GM12878 (cell line): ENCODE results near the gene MPC1. TPM values are rescaled to one million over a fixed set of nuclear protein-coding genes. Genes with fewer than 3 reads are reported as not detected.

Experiments
- ATF3 ChIP-seq: IDR thresholded peaks from 2 replicates; pipeline ENCODE4 v1.6.1; 2011; ENCODE audit warnings: low read depth, mild to moderate bottlenecking, low read length, moderate library complexity, borderline replicate concordance; ENCODE audit errors: extremely low read depth
- BCL11A ChIP-seq: IDR thresholded peaks from 2 replicates; pipeline ENCODE4 v1.6.1; 2011; ENCODE audit warnings: low read depth, low read length
- BCL3 ChIP-seq: IDR thresholded peaks from 2 replicates; pipeline ENCODE4 v1.6.1; 2011; ENCODE audit warnings: borderline replicate concordance, low read depth, mild to moderate bottlenecking, moderate library complexity, low read length; ENCODE audit not compliant: insufficient read depth, poor library complexity, severe bottlenecking
- CEBPB ChIP-seq, 2 experiments: fragments of 150-350 bp in 1 of 2; IDR thresholded peaks; 2 replicates each; pipeline ENCODE4 v1.6.1; 2012 to 2014; ENCODE audit warnings: low read depth in 2 of 2, low read length in 2 of 2, borderline replicate concordance in 1 of 2, inconsistent platforms in 1 of 2
- DPF2 ChIP-seq: fragments of 450-650 bp; IDR thresholded peaks from 2 replicates; pipeline ENCODE4 v1.6.1; 2017; ENCODE audit warnings: mild to moderate bottlenecking
- EZH2 ChIP-seq: IDR thresholded peaks from 2 replicates; pipeline ENCODE4 v1.6.1; 2012; ENCODE audit warnings: low read depth, mild to moderate bottlenecking, control low read depth, inconsistent platforms, low read length, borderline replicate concordance; ENCODE audit not compliant: control insufficient read depth
- GABPA ChIP-seq: IDR thresholded peaks from 2 replicates; pipeline ENCODE4 v1.6.1; 2014; ENCODE audit warnings: antibody characterized with exemption, low read depth, mild to moderate bottlenecking, inconsistent platforms
- GATAD2B ChIP-seq: fragments of 450-650 bp; conservative IDR thresholded peaks from 2 replicates; pipeline ENCODE4 v1.6.1; 2017; ENCODE audit warnings: low read depth, mild to moderate bottlenecking, moderate library complexity
- MTA2 ChIP-seq: fragments of 450-650 bp; IDR thresholded peaks from 2 replicates; pipeline ENCODE4 v1.6.1; 2016; ENCODE audit warnings: low read depth, mild to moderate bottlenecking, moderate library complexity
- MYB ChIP-seq: fragments of 150-350 bp; IDR thresholded peaks from 2 replicates; pipeline ENCODE4 v1.6.1; 2014; ENCODE audit warnings: mild to moderate bottlenecking, low read depth, low read length, borderline replicate concordance
- RELB ChIP-seq: fragments of 450-650 bp; IDR thresholded peaks from 2 replicates; pipeline ENCODE4 v1.6.1; 2017; ENCODE audit warnings: low read depth, mild to moderate bottlenecking, moderate library complexity
- SMAD1 ChIP-seq: fragments of 450-650 bp; IDR thresholded peaks from 2 replicates; pipeline ENCODE4 v1.6.1; 2018; ENCODE audit warnings: mild to moderate bottlenecking, low read depth; ENCODE audit not compliant: partially characterized antibody
- SREBF2 ChIP-seq: IDR thresholded peaks from 2 replicates; pipeline ENCODE4 v1.6.1; 2012; ENCODE audit warnings: mild to moderate bottlenecking, low read length
- TCF3 ChIP-seq: IDR thresholded peaks from 2 replicates; pipeline ENCODE4 v1.6.1; 2012; ENCODE audit warnings: low read depth, mild to moderate bottlenecking, low read length, borderline replicate concordance; ENCODE audit not compliant: insufficient read depth
- ZNF687 ChIP-seq: fragments of 450-650 bp; IDR thresholded peaks from 2 replicates; pipeline ENCODE4 v1.6.1; 2017; ENCODE audit warnings: mild to moderate bottlenecking, moderate library complexity
- polyA plus RNA-seq, 11 experiments: library from polyadenylated mRNA; depleted of rRNA in 4 of 11; unstranded in 6 of 11; stranded (reverse) in 5 of 11; fragments of >200 nt; fragmentation: Nextera tagmentation in 4 of 11; fragmentation: Illumina TruSeq in 1 of 11; extraction: Ambion mirVana in 4 of 11; extraction: Trizol in 1 of 11; gene quantifications; 1 replicate in 1 of 11; 2 replicates in 10 of 11; pipeline versions ENCODE4 v1.2.1 to v1.2.3, GENCODE V29; 2011 to 2016; ENCODE audit warnings: inconsistent platforms in 2 of 11, missing spikeins in 2 of 11, low read depth in 1 of 11
- total RNA-seq, 4 experiments: library from RNA; depleted of rRNA in 3 of 4; stranded (reverse); fragments of >200 nt in 3 of 4; fragmentation: Illumina TruSeq in 1 of 4; extraction: Trizol in 1 of 4; gene quantifications; 2 replicates each; pipeline versions ENCODE4 v1.2.1 to v1.2.3, GENCODE V29; 2013 to 2021
- TF ChIP-seq, protein P1 (sequence below): fragments of 450-650 bp; IDR thresholded peaks from 2 replicates; pipeline ENCODE4 v1.6.1; 2017; ENCODE audit warnings: mild to moderate bottlenecking, low read depth, inconsistent platforms; ENCODE audit not compliant: poor library complexity, severe bottlenecking
- TF ChIP-seq, protein P2 (sequence below): fragments of 450-650 bp; IDR thresholded peaks from 2 replicates; pipeline ENCODE4 v1.6.1; 2014; ENCODE audit warnings: mild to moderate bottlenecking

Gene MPC1
- total and polyA plus RNA-seq, 10 of the 15 experiments (the other 5 are each of a cell fraction or from before 2014, with no cell fraction given), result 53.2 to 177 (median 78.8) TPM

GRCh38 chr6:166333172-166333995 lies 49.4 kb downstream of the MPC1 start (continued):
- TF ChIP-seq BCL3 (peak; percentile 92), DPF2 (peak; percentile 58; the same call in 1 of the 2 replicates), BCL11A (peak; percentile 44; the same call in 1 of the 2 replicates), MTA2 (peak; percentile 57), CEBPB (IDR thresholded peaks at IDR 0.05; ENCODE audit: borderline replicate concordance in 1 of 2, low read depth in 2 of 2, low read length in 2 of 2) (no peak), ZNF687 (peak; percentile 67; the same call in 1 of the 2 replicates), MYB (no peak), SMAD1 (no peak), EZH2 (no peak), SREBF2 (no peak), GABPA (no peak), GATAD2B (no peak), RELB (peak; percentile 81), ATF3 (no peak), TCF3 (no peak)
- TF ChIP-seq, protein P1, sequence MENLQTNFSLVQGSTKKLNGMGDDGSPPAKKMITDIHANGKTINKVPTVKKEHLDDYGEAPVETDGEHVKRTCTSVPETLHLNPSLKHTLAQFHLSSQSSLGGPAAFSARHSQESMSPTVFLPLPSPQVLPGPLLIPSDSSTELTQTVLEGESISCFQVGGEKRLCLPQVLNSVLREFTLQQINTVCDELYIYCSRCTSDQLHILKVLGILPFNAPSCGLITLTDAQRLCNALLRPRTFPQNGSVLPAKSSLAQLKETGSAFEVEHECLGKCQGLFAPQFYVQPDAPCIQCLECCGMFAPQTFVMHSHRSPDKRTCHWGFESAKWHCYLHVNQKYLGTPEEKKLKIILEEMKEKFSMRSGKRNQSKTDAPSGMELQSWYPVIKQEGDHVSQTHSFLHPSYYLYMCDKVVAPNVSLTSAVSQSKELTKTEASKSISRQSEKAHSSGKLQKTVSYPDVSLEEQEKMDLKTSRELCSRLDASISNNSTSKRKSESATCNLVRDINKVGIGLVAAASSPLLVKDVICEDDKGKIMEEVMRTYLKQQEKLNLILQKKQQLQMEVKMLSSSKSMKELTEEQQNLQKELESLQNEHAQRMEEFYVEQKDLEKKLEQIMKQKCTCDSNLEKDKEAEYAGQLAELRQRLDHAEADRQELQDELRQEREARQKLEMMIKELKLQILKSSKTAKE, result no peak
- TF ChIP-seq, protein P2, sequence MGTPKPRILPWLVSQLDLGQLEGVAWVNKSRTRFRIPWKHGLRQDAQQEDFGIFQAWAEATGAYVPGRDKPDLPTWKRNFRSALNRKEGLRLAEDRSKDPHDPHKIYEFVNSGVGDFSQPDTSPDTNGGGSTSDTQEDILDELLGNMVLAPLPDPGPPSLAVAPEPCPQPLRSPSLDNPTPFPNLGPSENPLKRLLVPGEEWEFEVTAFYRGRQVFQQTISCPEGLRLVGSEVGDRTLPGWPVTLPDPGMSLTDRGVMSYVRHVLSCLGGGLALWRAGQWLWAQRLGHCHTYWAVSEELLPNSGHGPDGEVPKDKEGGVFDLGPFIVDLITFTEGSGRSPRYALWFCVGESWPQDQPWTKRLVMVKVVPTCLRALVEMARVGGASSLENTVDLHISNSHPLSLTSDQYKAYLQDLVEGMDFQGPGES, result no peak
